HG03457 (cell line): ENCODE data around the gene MIB2.
"Not testable (repeated sequence)": the region's sequence is repeated elsewhere in the genome, so short reads cannot be mapped to it uniquely, and the experiment has no call there.

ENCODE experiments used
- ATAC-seq: cut with Tn5 transposase; IDR thresholded peaks from one replicate; pipeline ENCODE4 v1.9.1; 2021; ENCODE audit warnings: moderate number of reproducible peaks; ENCODE audit not compliant: unreplicated experiment

MIB2 gene

GRCh38 chr1:1615256-1616044 lies at the start of gene MIB2:
MIB2 (plus strand) TSS chr1:1615500; CDS start chr1:1623453, 7,953 bp downstream.
- ATAC-seq = peak; percentile 65

- ATAC-seq = no peak
Observed at GRCh38 chr1:1567152-1567875, 48.0 kb upstream of the MIB2 start.

GRCh38 chr1:1567891-1568291 lies 47.4 kb upstream of the MIB2 start:
- no peak for ATAC-seq

- no peak for ATAC-seq
Observed at GRCh38 chr1:1569341-1569740, 46.0 kb upstream of the MIB2 start.

GRCh38 chr1:1573843-1574720 lies 41.2 kb upstream of the MIB2 start:
- ATAC-seq = peak; percentile 49

- peak; percentile 51 for ATAC-seq
Observed at GRCh38 chr1:1574721-1575537, 40.4 kb upstream of the MIB2 start, which contains the start of gene SSU72. SSU72 (minus strand) TSS chr1:1574863; CDS start chr1:1574557, 306 bp downstream.

- no peak for ATAC-seq
Observed at GRCh38 chr1:1577367-1578011, 37.8 kb upstream of the MIB2 start.

- ATAC-seq = no peak
Observed at GRCh38 chr1:1578371-1578940, 36.8 kb upstream of the MIB2 start.

- ATAC-seq = no peak
Observed at GRCh38 chr1:1582585-1583346, 32.5 kb upstream of the MIB2 start.

- no peak for ATAC-seq
Observed at GRCh38 chr1:1583347-1584010, 31.8 kb upstream of the MIB2 start.

- ATAC-seq = no peak
Observed at GRCh38 chr1:1591452-1591851, 23.8 kb upstream of the MIB2 start.

GRCh38 chr1:1593834-1594601 lies 21.3 kb upstream of the MIB2 start:
- no peak for ATAC-seq

- no peak for ATAC-seq
Observed at GRCh38 chr1:1594602-1595260, 20.6 kb upstream of the MIB2 start.

- ATAC-seq = not testable (repeated sequence)
Observed at GRCh38 chr1:1595341-1595740, 20.0 kb upstream of the MIB2 start.

- ATAC-seq = no peak
Observed at GRCh38 chr1:1596493-1597274, 18.6 kb upstream of the MIB2 start.

GRCh38 chr1:1597275-1597930 lies 17.9 kb upstream of the MIB2 start:
- no peak for ATAC-seq
